Gastroesophageal sphincter (tissue), 3 donors: Measurements from ENCODE around the gene CLDN2.

ENCODE experiments used
- CTCF ChIP-seq, 4 experiments: fragments of 200-600 bp in 2 of 4; fragments of 450-650 bp in 2 of 4; sonication (generic) in 1 of 4; IDR thresholded peaks; one replicate each; pipeline ENCODE4 v1.5.1; 2017 to 2019; ENCODE audit warnings: antibody characterized with exemption in 4 of 4, mild to moderate bottlenecking in 2 of 4, moderate library complexity in 2 of 4
- EP300 ChIP-seq: sonication (generic); formaldehyde crosslinking; IDR thresholded peaks from one replicate; pipeline ENCODE4 v1.6.1; 2017; ENCODE audit warnings: antibody characterized with exemption, mild to moderate bottlenecking

- no peak for TF ChIP-seq CTCF (IDR thresholded peaks at IDR 0.05)
- no peak for TF ChIP-seq EP300
Observed at GRCh38 chrX:106889468-106889867, 30.7 kb upstream of the CLDN2 start.
